Psoas muscle (tissue), 8 donors: ENCODE data around the gene BBX. TPM values are rescaled to one million over a fixed set of nuclear protein-coding genes. Genes with fewer than 3 reads are reported as not detected.

Source experiments
- ATAC-seq, 4 donors: fragments of 200-7000 bp; cut with Tn5 transposase; one replicate each; pipeline ENCODE4 v1.9.1; 2020; ENCODE audit warnings: moderate library complexity in 3 of 4, mild to moderate bottlenecking in 2 of 4
- DNase-seq, 2 donors: peaks; one replicate each; pipeline ENCODE4 v3.0.0-alpha.2; 2020
- H3K27ac ChIP-seq: fragments of 200-600 bp; one replicate; pipeline ENCODE4 v1.8.0; 2022
- H3K27me3 ChIP-seq, 3 donors: fragments of 200-600 bp in 1 of 3; one replicate each; pipeline versions ENCODE4 v1.6.1 to v1.8.0; 2013 to 2022; ENCODE audit warnings: low read length in 2 of 3, mild to moderate bottlenecking in 2 of 3, moderate library complexity in 1 of 3; ENCODE audit not compliant: insufficient read depth in 3 of 3
- H3K36me3 ChIP-seq, 2 donors: fragments of 200-600 bp in 1 of 2; one replicate each; pipeline versions ENCODE4 v1.6.1 to v1.8.0; 2013 to 2022; ENCODE audit warnings: low read depth in 1 of 2, mild to moderate bottlenecking in 1 of 2, moderate library complexity in 1 of 2; ENCODE audit not compliant: insufficient read depth in 1 of 2
- H3K4me1 ChIP-seq: fragments of 200-600 bp; one replicate; pipeline ENCODE4 v1.8.0; 2022
- H3K4me3 ChIP-seq: fragments of 200-600 bp; one replicate; pipeline ENCODE4 v1.8.0; 2022; ENCODE audit warnings: mild to moderate bottlenecking
- H3K9me3 ChIP-seq: fragments of 200-600 bp; one replicate; pipeline ENCODE4 v1.8.0; 2022
- WGBS, 3 donors: extraction: QIAGEN DNeasy Blood & Tissue Kit; methylation state at CpG; one replicate each; pipeline versions ENCODE4 v1.1.6 to v1.1.7; 2013; 5-methylcytosine and 5-hydroxymethylcytosine counted together
- intact Hi-C, 2 donors: fragments of 100-400 bp; cut with DNase I; formaldehyde crosslinking; loops; one replicate each; pipeline versions ENCODE4 v1.11.0 to v1.14.2; 2022
- polyA plus RNA-seq, 3 donors: library from polyadenylated mRNA; stranded (reverse); fragments of 200-250 nt; gene quantifications; one replicate each; pipeline ENCODE4 v1.2.3, GENCODE V29; 2013
- total RNA-seq, 4 donors: library from RNA; stranded (reverse); fragmentation: NEBNext Ultra II Directional in 2 of 4; extraction: Animal tissue kit (Norgen Biotek cat#: 25700) in 2 of 4; gene quantifications; one replicate each; pipeline versions ENCODE4 v1.2.1 to v1.2.4, GENCODE V29; 2021 to 2023
- TF ChIP-seq, protein P1 (sequence below): fragments of 200-600 bp; IDR thresholded peaks from one replicate; pipeline ENCODE4 v1.8.0; 2022; ENCODE audit warnings: antibody characterized with exemption
- donor health status: healthy with polysubstance abuse.
- donor health status: DM: no; HTN: no; CAD: no; lungs with moderate emphysema.
- donor health status: Bipolar disorder and iron deficiency.
- donor health status: healthy.
- donor health status: DM: yes; HTN: yes; CAD: no.
- donor health status: DM: no; HTN: no; CAD: no.
- donor health status: DM: no; HTN: no; CAD: no.
- donor health status: DM: yes; HTN: yes; CAD: no.

BBX gene
- total and polyA plus RNA-seq, 7 donors = 2.2 to 30.4 (median 16.2) TPM

DNA sequence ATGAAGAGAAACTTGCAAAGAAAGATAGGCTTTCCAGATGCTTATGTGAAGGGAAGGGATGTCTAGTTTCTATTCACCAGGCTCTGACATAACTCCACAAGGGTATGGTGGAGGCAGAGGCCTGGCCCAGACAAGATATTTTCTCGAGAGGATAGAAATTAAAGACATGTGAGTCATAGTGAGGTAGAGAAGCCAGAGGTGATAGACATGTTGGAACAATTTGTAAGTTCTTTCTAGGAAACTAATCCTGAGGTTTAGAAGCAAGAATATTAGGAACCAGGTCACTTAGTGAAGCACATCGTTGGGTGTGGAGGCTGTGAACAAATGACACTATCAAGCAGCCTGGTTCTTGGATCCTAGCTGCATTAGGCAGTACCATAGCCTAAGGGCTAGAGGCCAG lies 176.9 kb downstream of the BBX start:
- Histone ChIP-seq H3K36me3 (no peaks in the 10 kb centered on the region), H3K4me3 (no peak overlapping the region), H3K9me3 (no peaks in the 10 kb centered on the region), H3K4me1 (no peaks in the 10 kb centered on the region), H3K27me3 (no peaks in the 10 kb centered on the region), H3K27ac (no peak overlapping the region)
- WGBS, 3 donors = 33 to 62% (median 39%) methylated on average over 2 of the region's 2 CpGs
- TF ChIP-seq, protein P1, sequence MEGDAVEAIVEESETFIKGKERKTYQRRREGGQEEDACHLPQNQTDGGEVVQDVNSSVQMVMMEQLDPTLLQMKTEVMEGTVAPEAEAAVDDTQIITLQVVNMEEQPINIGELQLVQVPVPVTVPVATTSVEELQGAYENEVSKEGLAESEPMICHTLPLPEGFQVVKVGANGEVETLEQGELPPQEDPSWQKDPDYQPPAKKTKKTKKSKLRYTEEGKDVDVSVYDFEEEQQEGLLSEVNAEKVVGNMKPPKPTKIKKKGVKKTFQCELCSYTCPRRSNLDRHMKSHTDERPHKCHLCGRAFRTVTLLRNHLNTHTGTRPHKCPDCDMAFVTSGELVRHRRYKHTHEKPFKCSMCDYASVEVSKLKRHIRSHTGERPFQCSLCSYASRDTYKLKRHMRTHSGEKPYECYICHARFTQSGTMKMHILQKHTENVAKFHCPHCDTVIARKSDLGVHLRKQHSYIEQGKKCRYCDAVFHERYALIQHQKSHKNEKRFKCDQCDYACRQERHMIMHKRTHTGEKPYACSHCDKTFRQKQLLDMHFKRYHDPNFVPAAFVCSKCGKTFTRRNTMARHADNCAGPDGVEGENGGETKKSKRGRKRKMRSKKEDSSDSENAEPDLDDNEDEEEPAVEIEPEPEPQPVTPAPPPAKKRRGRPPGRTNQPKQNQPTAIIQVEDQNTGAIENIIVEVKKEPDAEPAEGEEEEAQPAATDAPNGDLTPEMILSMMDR = no peak
- no peak for ATAC-seq
- intact Hi-C loops = no loop called here
- no peak for DNase-seq

DNA sequence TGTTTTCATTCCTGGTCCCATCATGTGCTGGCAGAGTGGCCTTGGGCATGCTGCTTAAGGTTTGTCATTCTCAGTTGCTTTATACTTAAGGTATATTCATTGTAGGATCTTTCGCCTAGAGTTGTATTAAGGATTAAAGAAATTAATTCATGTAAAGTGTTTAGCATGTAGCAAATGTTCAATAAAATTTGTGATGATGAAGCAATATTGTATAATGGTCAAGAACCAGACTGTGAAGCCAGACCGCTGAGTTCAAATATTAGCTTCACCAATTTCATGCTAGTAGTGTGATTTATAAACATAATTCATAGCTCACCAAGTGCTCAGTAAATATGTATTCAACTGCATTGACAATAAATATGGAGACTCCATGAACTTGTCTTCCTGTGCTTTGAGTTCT lies 178.5 kb downstream of the BBX start:
- H3K27me3 ChIP-seq = no peaks in the 10 kb centered on the region
- 96 to 98% (median 97%) methylated on average over 2 of the region's 2 CpGs for WGBS, 3 donors
- intact Hi-C loops = no loop called here

DNA sequence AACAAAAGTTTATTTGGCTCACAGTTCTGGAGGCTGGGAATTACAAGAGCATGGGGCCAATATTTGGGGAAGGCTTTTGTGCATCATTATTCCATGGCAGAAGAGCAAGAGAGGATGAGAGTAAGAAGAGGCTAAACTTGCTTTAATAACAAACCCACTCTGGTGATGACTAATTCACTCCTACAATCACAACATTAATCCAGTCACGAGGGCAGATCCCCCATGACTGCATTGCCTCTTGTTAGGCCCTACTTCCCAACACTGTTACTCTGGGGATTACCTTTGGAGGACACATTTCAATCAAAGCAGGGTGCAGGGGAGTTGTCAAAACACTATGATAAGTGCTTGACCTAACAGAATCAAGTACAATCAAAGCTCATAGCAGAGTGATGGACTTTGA lies 181.7 kb downstream of the BBX start:
- TF ChIP-seq, protein P1 = no peak
- intact Hi-C loops = no loop called here

More for the DNA sequence above, 178.5 kb downstream of the BBX start:
- H3K36me3 ChIP-seq = no peaks in the 10 kb centered on the region
- no peak for DNase-seq
- no peak overlapping the region for H3K4me3 ChIP-seq
- no peak for ATAC-seq
- H3K4me1 ChIP-seq = no peaks in the 10 kb centered on the region
- no peaks in the 10 kb centered on the region for H3K9me3 ChIP-seq
- TF ChIP-seq, protein P1 = no peak
- H3K27ac ChIP-seq = no peak overlapping the region

DNA sequence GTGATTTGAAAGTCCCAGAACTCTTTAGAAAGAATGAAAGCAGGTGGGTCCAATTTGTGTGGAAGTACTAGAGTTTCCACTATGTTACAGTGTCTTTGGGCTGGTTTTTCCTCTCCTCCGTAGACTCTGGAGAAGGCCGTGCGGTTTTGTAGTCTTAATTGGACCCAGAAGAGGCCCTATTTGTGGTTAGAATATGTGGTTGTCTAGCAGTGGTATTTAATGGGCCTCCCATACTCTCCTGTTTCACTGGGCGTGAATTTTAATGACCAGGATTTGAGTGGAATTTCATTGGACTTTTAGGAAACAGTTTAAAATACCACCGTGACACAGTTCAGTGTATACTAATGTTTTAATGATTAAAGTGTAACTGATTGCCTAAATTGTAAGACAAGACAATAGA lies 182.3 kb downstream of the BBX start:
- ATAC-seq = no peak
- WGBS, 3 donors = 57 to 66% (median 61%) methylated on average over 5 of the region's 5 CpGs

More for the DNA sequence above, 181.7 kb downstream of the BBX start:
- no peak overlapping the region for H3K27ac ChIP-seq
- no peaks in the 10 kb centered on the region for H3K4me1 ChIP-seq
- DNase-seq = no peak
- no peaks in the 10 kb centered on the region for H3K36me3 ChIP-seq
- H3K27me3 ChIP-seq = no peaks in the 10 kb centered on the region
- 81 to 92% (median 88%) methylated on average over 1 of the region's 1 CpG for WGBS, 3 donors
- no peaks in the 10 kb centered on the region for H3K9me3 ChIP-seq
- ATAC-seq = no peak
- H3K4me3 ChIP-seq = no peak overlapping the region

DNA sequence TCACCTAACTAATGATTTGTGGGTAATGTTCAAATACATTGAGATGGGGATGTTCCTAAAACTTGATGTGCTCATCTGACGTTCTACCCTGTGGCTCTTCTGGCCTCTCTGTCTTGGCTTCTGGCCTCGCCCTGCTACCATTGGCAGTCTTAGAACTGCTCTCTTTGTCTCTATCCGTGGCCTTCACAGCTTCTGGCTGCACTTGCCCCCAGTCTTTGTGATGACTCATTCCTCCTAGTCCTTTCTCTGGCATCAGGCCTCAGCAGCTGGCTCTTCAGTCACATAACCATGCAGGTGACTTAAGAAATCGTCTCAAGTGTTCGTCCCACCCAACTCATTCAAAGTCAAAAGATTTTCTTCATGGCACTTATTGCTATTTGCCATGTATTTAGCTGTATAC lies 188.1 kb downstream of the BBX start:
- peak overlapping the region; percentile 42 for H3K27ac ChIP-seq
- WGBS, 3 donors = 24 to 25% (median 25%) methylated on average over 5 of the region's 5 CpGs

More for the DNA sequence above, 182.3 kb downstream of the BBX start:
- Histone ChIP-seq H3K36me3 (no peaks in the 10 kb centered on the region), H3K27ac (no peak overlapping the region), H3K4me1 (no peaks in the 10 kb centered on the region), H3K4me3 (no peak overlapping the region), H3K27me3 (no peaks in the 10 kb centered on the region), H3K9me3 (no peaks in the 10 kb centered on the region)
- no peak for DNase-seq
- TF ChIP-seq, protein P1 = no peak
- intact Hi-C loops = no loop called here

More for the DNA sequence above, 188.1 kb downstream of the BBX start:
- no peak overlapping the region for H3K4me3 ChIP-seq
- ATAC-seq = peak; percentile 97 to 99 (median 98)
- H3K9me3 ChIP-seq = no peaks in the 10 kb centered on the region
- TF ChIP-seq, protein P1 = no peak
- H3K36me3 ChIP-seq = no peaks in the 10 kb centered on the region
- intact Hi-C loops = no loop called here
- peak; percentile 59 to 84 for DNase-seq
- no peaks in the 10 kb centered on the region for H3K27me3 ChIP-seq
- H3K4me1 ChIP-seq = peaks cover 11% of the 10 kb centered on the region
